ENCODE results near the gene CSF1R. TPM values are rescaled to one million over a fixed set of nuclear protein-coding genes. Genes with fewer than 3 reads are reported as not detected.

Gene CSF1R
- total and polyA plus RNA-seq, 2 donors from 2014 or later: 7.5 to 55.8 TPM

DNA sequence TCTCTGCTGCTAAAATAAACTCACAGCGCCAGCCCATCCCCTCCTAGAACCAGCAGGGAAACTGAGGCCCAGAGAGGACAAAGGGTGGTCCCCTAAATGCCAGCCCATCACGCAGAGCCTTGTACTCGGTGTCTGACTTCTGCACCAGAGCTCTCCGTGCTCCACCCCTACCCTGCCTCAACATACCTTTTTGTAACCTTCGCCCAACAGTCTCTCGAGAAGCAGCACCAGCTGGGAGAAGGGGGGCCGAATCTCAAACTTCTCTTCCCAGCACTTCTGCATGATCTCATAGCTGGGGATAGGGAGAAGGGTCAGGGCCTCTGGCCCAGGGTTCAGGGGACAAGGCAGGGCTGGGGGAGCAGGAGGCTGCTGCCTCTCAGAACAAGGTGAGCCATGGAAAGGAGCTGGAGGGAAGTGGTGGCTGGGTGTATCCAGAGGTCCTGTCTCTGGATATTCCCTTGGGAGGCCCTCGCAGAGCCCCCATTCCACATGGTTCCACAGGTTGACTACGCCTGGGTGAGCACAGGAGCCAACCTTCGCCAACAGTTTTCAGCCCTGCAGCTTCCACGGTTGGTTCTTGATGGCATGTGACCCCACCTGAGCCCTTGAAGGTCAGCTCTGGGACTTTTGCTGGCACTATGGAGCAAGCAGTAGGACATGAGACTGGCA is 32.3 kb upstream of the CSF1R start:
- FAIRE-seq: no peak
- intact Hi-C loops (cut with DNase I): no loop called here
- DNase-seq: peak in 2 of 5 donors; percentile 4 to 45
- Histone ChIP-seq H3K27ac (ENCODE audit: low read depth in 2 of 2, low read length in 2 of 2) (no peak overlapping the region), H3K4me1 (ENCODE audit: control insufficient read depth in 2 of 3, insufficient read depth in 2 of 3, low read depth in 1 of 3, low read length in 3 of 3) (no peaks in the 10 kb centered on the region), H3K9ac (ENCODE audit: low read length in 3 of 3) (no peak overlapping the region), H3K9me3 (ENCODE audit: control insufficient read depth in 2 of 3, insufficient read depth in 1 of 3, low read length in 3 of 3) (no peaks in the 10 kb centered on the region), H3K4me3 (ENCODE audit: low read length in 3 of 3) (no peak overlapping the region), H3K27me3 (ENCODE audit: control insufficient read depth, insufficient read depth, low read length) (no peaks in the 10 kb centered on the region), H3K36me3 (ENCODE audit: control insufficient read depth in 2 of 3, insufficient read depth in 3 of 3, low read length in 3 of 3) (no peaks in the 10 kb centered on the region)
- TF ChIP-seq, protein P1, sequence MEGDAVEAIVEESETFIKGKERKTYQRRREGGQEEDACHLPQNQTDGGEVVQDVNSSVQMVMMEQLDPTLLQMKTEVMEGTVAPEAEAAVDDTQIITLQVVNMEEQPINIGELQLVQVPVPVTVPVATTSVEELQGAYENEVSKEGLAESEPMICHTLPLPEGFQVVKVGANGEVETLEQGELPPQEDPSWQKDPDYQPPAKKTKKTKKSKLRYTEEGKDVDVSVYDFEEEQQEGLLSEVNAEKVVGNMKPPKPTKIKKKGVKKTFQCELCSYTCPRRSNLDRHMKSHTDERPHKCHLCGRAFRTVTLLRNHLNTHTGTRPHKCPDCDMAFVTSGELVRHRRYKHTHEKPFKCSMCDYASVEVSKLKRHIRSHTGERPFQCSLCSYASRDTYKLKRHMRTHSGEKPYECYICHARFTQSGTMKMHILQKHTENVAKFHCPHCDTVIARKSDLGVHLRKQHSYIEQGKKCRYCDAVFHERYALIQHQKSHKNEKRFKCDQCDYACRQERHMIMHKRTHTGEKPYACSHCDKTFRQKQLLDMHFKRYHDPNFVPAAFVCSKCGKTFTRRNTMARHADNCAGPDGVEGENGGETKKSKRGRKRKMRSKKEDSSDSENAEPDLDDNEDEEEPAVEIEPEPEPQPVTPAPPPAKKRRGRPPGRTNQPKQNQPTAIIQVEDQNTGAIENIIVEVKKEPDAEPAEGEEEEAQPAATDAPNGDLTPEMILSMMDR (IDR thresholded peaks at IDR 0.05; ENCODE audit: borderline replicate concordance, extremely low read depth, insufficient read depth): no peak

DNA sequence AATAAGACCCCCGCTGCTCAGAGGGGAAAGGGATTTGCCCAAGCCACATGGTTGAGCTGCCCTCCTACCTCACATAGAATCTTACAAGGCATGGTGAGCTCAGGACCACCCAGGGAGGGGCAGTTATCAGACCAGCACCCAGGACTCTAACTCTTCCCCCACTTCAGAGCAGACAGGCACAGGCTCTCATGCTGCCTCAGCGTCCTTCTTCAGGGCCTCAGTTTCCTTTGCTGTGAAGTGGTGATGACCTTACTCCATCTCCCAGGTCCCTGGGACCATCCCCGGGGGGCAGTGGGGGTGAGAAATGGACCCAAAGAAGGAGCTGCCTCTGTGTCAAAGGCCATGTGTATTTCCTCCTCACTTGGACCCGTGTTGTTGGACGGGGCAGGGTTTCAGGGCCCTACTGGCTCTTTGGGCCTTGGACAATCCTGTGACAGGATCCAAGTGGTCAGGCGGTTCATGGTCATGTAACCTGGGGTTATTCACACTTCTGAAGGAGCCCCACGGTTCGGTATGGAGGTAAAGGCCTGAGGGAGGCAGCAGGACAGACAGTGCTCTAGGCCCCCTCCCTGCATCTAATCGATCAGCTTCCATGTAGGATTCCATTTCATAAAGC is 31.7 kb upstream of the CSF1R start:
- peak in 2 of 5 donors; percentile 6 to 40 for DNase-seq
- H3K27ac ChIP-seq (ENCODE audit: low read depth in 2 of 2, low read length in 2 of 2): no peak overlapping the region
- TF ChIP-seq, protein P1 (IDR thresholded peaks at IDR 0.05; ENCODE audit: borderline replicate concordance, extremely low read depth, insufficient read depth): no peak
- peaks cover 0 to 2% (median 0%) of the 10 kb centered on the region in 3 donors for H3K4me1 ChIP-seq (ENCODE audit: control insufficient read depth in 2 of 3, insufficient read depth in 2 of 3, low read depth in 1 of 3, low read length in 3 of 3)
- H3K4me3 ChIP-seq (ENCODE audit: low read length in 3 of 3): no peak overlapping the region
- H3K36me3 ChIP-seq (ENCODE audit: control insufficient read depth in 2 of 3, insufficient read depth in 3 of 3, low read length in 3 of 3): no peaks in the 10 kb centered on the region
- H3K9ac ChIP-seq (ENCODE audit: low read length in 3 of 3): no peak overlapping the region
- no peaks in the 10 kb centered on the region for H3K27me3 ChIP-seq (ENCODE audit: control insufficient read depth, insufficient read depth, low read length)
- intact Hi-C loops (cut with DNase I): no loop called here
- no peak for FAIRE-seq
- H3K9me3 ChIP-seq (ENCODE audit: control insufficient read depth in 2 of 3, insufficient read depth in 1 of 3, low read length in 3 of 3): no peaks in the 10 kb centered on the region

DNA sequence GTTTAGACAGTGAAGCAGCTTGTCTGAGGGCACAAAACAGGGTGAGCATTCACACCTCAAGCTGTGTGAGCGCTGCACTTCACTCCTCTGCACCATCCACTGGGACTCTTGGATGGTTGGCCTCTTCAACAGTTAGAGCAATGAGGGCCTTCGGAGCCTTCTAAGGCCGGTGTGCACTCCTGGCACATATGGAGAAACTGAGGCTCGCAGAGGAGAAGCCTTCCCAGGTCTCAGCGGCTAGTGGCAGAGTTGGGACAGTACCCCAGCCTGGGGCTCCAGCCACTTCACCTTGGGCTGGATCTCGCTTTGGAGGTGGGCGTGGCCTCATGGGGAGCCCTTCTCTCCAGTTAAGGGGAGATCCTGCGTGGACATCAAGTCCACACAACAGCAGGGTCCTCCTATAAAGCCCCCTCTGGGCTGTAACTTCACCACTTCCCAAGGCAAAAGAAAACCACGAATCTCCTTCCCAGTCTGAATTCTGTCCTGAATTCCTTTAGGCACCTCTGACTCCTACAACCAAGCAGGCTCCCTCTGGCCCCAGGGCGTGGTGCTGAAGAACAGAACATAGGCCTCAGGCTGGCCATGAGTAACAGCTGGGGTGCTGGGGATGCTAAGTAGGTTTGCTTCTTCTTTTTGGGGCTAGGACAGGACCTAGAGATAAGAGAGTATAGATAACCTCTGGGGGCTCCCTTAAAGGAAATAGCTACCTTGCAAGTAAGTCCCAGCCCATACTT is 30.5 kb upstream of the CSF1R start:
- TF ChIP-seq, protein P1 (IDR thresholded peaks at IDR 0.05; ENCODE audit: borderline replicate concordance, extremely low read depth, insufficient read depth): no peak
- Histone ChIP-seq H3K27ac (ENCODE audit: low read depth in 2 of 2, low read length in 2 of 2) (no peak overlapping the region), H3K36me3 (ENCODE audit: control insufficient read depth in 2 of 3, insufficient read depth in 3 of 3, low read length in 3 of 3) (no peaks in the 10 kb centered on the region), H3K9ac (ENCODE audit: low read length in 3 of 3) (no peak overlapping the region), H3K27me3 (ENCODE audit: control insufficient read depth, insufficient read depth, low read length) (no peaks in the 10 kb centered on the region), H3K4me3 (ENCODE audit: low read length in 3 of 3) (no peak overlapping the region), H3K9me3 (ENCODE audit: control insufficient read depth in 2 of 3, insufficient read depth in 1 of 3, low read length in 3 of 3) (no peaks in the 10 kb centered on the region), H3K4me1 (ENCODE audit: control insufficient read depth in 2 of 3, insufficient read depth in 2 of 3, low read depth in 1 of 3, low read length in 3 of 3) (peaks cover 0 to 4% (median 0%) of the 10 kb centered on the region in 3 donors)
- intact Hi-C loops (cut with DNase I): no loop called here
- peak in 2 of 5 donors; percentile 4 to 41 for DNase-seq
- FAIRE-seq: no peak

Measured in kidney (tissue), 14 donors.